HL-60 (cell line): Measurements from ENCODE around the gene GDAP1L1.
"Not testable (repeated sequence)": the region's sequence is repeated elsewhere in the genome, so short reads cannot be mapped to it uniquely, and the experiment has no call there.

Experiments used
- DNase-seq, 2 experiments: peaks; one replicate each; pipeline ENCODE4 v3.0.0-alpha.2; 2010 to 2020; ENCODE audit warnings: low read depth in 1 of 2, low spot score in 1 of 2
- H3K27ac ChIP-seq: fragments of 250-450 bp; sonication (Bioruptor Pico); replicated peaks from 2 replicates; pipeline ENCODE4 v1.5.1; 2020; ENCODE audit warnings: mild to moderate bottlenecking, moderate library complexity
- H3K27me3 ChIP-seq: fragments of 250-450 bp; sonication (Bioruptor Pico); 2 replicates; pipeline ENCODE4 v1.5.1; 2021; ENCODE audit warnings: mild to moderate bottlenecking, moderate library complexity; ENCODE audit not compliant: insufficient read depth, poor library complexity, severe bottlenecking
- H3K4me3 ChIP-seq: replicated peaks from 2 replicates; pipeline ENCODE4 v1.5.1; 2011; ENCODE audit warnings: mild to moderate bottlenecking, control low read depth, low read length; ENCODE audit not compliant: insufficient read depth
- CTCF ChIP-seq: IDR thresholded peaks from one replicate; pipeline ENCODE4 v1.5.1; 2011; ENCODE audit warnings: low read length, control low read depth, inconsistent platforms; ENCODE audit not compliant: insufficient read depth
- GABPA ChIP-seq: IDR thresholded peaks from 2 replicates; pipeline ENCODE4 v1.6.1; 2012; ENCODE audit warnings: low read depth
- POLR2AphosphoS5 ChIP-seq: IDR thresholded peaks from 2 replicates; pipeline ENCODE4 v1.6.1; 2012; ENCODE audit warnings: low read depth
- REST ChIP-seq: IDR thresholded peaks from 2 replicates; pipeline ENCODE4 v1.6.1; 2012; ENCODE audit warnings: low read depth; ENCODE audit not compliant: insufficient replicate concordance
- SPI1 ChIP-seq: IDR thresholded peaks from 2 replicates; pipeline ENCODE4 v1.6.1; 2012; ENCODE audit warnings: low read depth, mild to moderate bottlenecking, borderline replicate concordance

The GDAP1L1 gene

GRCh38 chr20:44326391-44327159 lies 79.5 kb downstream of the GDAP1L1 start:
- H3K27ac ChIP-seq: no peak overlapping the region
- no peak for DNase-seq
- H3K27me3 ChIP-seq: peaks cover 9% of the 10 kb centered on the region
- TF ChIP-seq CTCF (no peak), GABPA (no peak), REST (no peak), POLR2AphosphoS5 (no peak), SPI1 (no peak)
- peak overlapping the region; percentile 20 for H3K4me3 ChIP-seq

GRCh38 chr20:44327748-44328147 lies 80.6 kb downstream of the GDAP1L1 start:
- not testable (repeated sequence) for H3K27me3 ChIP-seq, H3K27ac ChIP-seq, DNase-seq, H3K4me3 ChIP-seq

- Histone ChIP-seq H3K4me3 (no peak overlapping the region), H3K27me3 (peaks cover 6% of the 10 kb centered on the region), H3K27ac (no peak overlapping the region)
- no peak for DNase-seq
- TF ChIP-seq GABPA (no peak), CTCF (no peak), REST (no peak), SPI1 (no peak), POLR2AphosphoS5 (no peak)
Observed at GRCh38 chr20:44328428-44328827, 81.3 kb downstream of the GDAP1L1 start.
